ENCODE results near the gene DACH2.

DACH2 gene

DNA sequence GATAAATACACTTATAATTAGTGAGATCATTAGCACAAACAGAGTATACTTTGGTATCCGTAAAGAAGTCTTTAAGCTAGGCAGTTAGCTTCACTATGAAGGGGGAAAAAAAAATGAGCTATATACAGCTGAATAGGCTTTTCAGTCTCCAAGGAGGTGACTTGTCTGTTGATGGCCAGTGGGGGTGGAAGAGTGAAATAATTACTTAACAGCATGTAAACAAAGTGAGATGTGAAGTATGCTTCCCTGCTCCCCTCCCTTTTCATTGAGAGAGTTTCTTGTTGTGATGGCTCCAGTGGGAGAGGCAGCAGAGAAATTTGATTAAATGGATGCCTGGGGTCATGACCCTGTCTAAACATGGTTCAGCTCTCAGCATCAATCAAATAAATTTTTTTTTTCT, 180.9 kb downstream of the DACH2 start:
- no peak for DNase-seq

- no peak for DNase-seq
Measured at GRCh38 chrX:86348669-86349068, 200.4 kb downstream of the DACH2 start.

DNA sequence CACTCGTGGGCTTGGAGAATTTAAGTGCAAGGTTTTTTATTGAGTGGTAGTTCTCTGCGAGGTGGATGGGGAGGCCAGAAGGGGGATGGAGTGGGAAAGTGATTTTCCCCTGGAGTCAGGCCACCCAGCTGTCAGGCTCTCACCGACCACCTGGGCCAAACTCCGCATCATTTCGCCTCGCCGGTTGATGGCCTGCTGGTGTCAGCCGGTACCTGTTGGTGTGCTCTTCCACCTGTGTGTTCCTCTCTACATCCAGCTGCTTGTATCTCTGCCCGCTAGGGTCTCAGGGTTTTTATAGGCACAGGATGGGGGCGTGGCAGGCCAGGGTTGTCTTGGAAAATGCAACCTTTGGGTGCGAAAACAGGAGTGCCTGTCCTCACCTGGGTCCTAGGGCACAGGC, 200.9 kb downstream of the DACH2 start:
- no peak for DNase-seq

- DNase-seq = no peak
Measured at GRCh38 chrX:86369847-86370630, 221.8 kb downstream of the DACH2 start.

DNA sequence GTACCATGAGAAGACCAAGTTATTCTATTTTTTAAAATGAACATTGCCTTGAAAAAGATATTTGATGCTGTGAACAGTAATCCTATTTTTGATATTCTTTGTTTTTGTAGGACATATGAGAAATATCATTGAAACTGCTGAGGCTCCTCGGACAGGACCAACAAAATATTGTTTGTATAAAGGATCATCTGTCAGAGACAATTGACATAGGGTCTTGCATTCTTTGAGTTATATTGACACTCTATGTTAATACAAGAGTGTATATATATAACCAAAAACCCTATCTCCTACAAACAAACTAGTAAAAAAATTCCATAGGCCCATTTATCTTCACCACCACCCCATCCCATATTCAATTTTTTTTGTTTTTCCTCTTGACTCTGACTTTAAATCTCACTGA, 222.7 kb downstream of the DACH2 start:
- no peak for DNase-seq

GRCh38 chrX:86379209-86379608, 231.0 kb downstream of the DACH2 start:
- no peak for DNase-seq

DNA sequence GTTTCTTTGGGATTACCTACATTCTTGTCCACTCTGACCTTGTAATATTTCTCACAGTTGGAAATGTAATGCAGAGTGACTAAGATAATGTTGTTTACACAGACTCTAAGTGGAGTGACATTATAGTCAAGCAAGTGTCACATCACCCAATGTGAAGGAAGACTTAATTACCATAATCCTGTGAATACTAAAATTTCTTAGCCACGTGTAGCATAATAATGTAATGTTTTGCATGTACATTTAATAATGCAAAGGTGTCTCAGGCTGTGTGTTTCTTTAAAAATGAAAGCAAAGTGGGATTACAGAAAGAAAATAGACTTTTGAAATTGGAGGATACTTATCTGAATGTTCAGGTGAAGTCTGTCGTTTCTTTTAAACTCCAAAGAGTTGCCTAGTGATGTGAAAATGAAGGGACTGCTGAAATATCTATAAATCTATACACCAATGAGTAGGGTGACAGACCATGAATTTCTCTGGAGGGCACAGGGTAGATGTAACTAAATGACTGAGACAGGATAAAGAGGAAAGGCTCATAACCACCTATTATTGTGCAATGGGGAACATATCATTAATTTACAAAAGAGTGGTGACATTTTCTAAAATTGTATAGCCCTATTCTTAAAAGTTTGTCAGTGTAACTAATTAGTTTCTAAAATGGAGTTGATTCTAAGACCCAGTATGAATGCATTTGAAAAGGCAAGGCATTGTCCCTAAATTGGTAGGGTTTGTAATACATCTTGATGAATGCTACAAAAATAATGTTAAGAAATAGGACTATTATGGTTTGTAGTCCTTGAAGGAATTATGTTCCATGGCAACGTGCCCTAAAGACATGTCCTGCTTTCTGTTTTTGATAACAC, 235.7 kb downstream of the DACH2 start:
- DNase-seq = no peak

GRCh38 chrX:86407371-86407770, 259.1 kb downstream of the DACH2 start:
- no peak for DNase-seq

GRCh38 chrX:86421771-86422170, 273.5 kb downstream of the DACH2 start:
- DNase-seq = no peak

DNA sequence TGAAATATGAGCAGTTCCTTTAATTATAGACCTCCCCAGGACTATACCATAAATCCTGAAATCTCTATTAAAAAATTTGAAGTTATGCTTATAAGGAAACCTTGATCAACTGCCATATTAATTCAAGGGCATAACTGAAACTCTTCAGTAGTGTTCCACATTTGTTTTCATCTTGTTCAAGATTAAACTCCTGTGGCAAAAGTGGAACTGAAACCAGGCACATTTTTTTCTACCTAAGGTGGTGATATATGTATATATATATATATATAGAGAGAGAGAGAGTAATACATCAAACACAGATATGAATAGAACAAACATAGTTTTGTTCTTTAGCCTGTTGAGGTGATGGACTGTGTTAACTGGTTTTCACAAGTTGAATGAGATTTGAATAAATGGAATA, 287.9 kb downstream of the DACH2 start:
- no peak for DNase-seq

DNA sequence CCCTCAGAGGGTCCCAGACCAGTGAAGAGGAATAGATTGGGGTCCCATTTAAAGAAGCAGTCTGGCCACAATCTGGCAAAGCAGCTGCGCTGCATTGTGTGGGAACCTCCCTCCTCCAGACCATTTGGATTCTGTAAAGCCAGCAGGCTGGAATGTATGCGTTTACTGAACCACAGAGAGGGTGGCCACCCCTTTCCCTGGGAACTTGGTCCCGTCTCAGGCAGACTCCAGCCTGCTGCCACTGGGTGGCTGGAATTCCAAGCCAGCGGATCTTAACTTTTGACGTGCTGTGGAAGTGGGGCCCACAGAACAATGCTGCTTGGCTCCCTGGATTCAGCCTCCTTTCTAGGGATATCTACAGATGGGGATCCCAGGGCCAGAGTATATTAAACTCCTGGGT, 307.2 kb downstream of the DACH2 start:
- no peak for DNase-seq

- no peak for DNase-seq
Measured at GRCh38 chrX:86460760-86461159, 312.5 kb downstream of the DACH2 start.

DNA sequence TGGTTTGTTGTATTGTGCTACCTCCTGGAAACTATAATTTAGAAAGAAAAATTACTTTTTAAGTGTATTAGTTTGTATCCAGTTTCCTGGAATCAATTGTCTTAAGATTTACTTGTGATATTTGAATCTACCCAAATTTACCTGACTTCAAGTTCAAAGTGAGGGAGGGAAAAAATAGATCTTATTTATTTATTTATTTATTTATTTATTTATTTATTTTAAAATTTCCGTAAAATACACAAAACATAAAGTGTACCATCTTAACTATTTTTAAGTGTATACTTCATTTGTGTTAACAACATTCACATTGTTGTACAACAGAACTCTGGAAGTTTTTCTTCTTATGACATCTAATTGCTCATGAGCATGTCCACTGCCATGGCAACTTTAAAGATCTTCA, 356.0 kb downstream of the DACH2 start:
- no peak for DNase-seq

GRCh38 chrX:86507331-86507730, 359.1 kb downstream of the DACH2 start:
- DNase-seq = no peak

DNA sequence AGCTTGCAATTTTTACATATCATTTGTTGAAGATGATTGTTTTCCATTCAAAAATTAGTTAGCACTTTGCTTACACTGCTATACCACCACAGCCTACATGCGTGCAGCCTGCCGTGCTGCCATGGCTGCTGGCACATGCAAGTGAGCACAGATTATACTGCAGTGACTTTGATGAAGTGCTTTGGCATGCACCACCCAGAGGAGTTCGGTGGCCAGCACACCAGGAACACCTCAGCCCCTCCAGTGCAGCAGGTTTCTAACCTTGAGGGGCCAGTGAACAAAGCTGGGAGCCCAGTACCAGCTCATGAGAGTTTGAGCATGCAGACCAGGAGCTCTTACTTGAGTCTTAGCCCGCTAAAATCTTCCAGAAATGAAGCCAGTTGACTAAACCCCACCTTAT, 431.5 kb downstream of the DACH2 start:
- no peak for DNase-seq

GRCh38 chrX:86604607-86605006, 456.4 kb downstream of the DACH2 start:
- DNase-seq = no peak

GRCh38 chrX:86696951-86697350, 548.7 kb downstream of the DACH2 start:
- no peak for DNase-seq

GRCh38 chrX:86711531-86712180, 563.4 kb downstream of the DACH2 start:
- no peak for DNase-seq

- DNase-seq = no peak
Measured at GRCh38 chrX:86714441-86714840, 566.2 kb downstream of the DACH2 start.

DNA sequence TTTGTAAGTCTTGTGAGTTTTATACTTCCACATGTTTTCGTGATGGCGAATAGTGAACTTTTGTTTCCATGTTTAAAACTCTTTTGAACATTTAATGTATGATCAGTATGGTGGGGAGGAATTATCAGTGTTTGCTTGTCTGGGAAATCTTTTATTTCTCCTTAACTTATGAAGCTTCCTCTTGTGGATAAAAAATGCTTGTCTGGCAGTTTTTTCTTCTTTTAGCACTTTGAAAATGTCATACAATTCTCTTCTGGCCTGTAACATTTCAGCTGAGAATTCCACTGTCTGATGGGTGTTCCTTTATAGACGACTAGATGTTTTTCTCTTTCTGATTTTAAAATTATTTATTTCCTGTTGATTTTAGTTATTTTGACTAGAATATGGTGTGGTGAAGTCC, 576.0 kb downstream of the DACH2 start:
- DNase-seq = no peak

- no peak for DNase-seq
Measured at GRCh38 chrX:86747091-86747490, 598.8 kb downstream of the DACH2 start.

DNA sequence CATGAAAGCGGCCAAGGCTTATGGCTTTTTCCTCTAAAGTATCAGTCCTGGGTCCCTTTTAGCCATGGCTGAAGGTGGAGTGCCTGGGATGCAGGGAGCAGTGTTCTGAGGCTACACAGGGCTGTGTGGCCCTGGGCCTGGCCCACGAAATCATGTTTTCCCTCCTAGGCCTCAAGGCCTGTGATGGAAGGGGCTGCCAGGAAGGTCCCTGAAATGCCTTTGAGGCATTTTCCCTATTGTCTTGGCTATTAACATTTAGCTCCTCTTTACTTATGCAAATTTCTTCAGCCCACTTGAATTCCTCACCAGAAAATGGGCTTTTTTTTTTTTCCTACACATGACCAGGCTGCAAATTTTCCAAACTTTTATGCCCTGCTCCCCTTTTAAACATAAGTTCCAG, 657.0 kb downstream of the DACH2 start:
- no peak for DNase-seq

DNA sequence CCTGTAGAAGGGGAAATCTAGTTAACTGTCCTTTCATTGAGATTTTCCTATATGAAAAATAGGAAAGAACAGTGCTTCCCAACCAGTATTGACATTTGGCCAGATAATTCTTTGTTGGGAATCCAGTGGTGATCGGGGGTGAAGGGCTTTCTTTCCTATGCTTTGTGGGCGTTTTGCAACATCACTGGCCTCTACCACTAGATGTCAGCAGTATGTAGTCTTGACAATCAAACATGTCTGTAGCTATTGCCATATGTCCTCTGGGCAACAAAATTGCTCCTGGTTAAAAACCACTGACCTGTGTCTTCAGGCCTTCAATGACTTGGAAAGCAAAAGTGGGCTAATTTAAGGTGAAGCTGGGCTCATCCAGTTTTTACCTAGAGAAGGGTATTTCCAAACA, 658.5 kb downstream of the DACH2 start:
- no peak for DNase-seq

DNA sequence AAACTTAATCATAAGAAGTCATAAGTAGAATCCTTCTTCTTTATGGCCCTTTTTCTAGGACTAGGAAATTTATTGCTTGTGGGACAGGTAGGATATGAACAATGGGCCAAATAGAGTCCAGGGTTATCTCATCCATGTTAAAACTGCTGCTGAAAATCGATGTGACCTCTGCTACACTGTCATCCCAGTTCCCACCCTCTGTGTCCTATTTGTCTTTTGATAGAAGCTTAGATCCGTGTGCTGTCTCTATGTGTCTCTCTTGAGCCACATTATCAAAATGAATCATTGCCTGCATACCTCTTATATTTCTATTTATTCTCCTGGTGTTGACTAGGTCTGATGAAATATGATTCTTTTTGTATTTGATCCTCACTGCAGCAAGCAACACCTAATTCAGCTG, 661.4 kb downstream of the DACH2 start:
- no peak for DNase-seq
